MCF 10A (cell line): Measurements from ENCODE around the gene UBR1. TPM values are rescaled to one million over a fixed set of nuclear protein-coding genes. Genes with fewer than 3 reads are reported as not detected.
"Not testable (repeated sequence)": the region's sequence is repeated elsewhere in the genome, so short reads cannot be mapped to it uniquely, and the experiment has no call there.

ENCODE experiments used
- BruUV-seq: library from RNA; stranded (reverse); fragments of 400-500 nt; replicated peaks from 2 replicates; lab custom pipeline; 2021; lab: Mats Ljungman, UMichigan
- CTCF ChIA-PET: fragments of 300-600 bp; sonication (Branson Sonifier 250); formaldehyde crosslinking; extraction: SDS; loops from one replicate; lab custom pipeline; 2021; ENCODE audit warnings: antibody characterized with exemption, inconsistent platforms; lab: Yijun Ruan, JAX
- POLR2A ChIA-PET: fragments of 300-600, 350-650 bp; sonication (Branson Sonifier 250); formaldehyde crosslinking; extraction: SDS; loops from one replicate; lab custom pipeline; 2020; ENCODE audit warnings: antibody characterized with exemption, inconsistent platforms; lab: Yijun Ruan, JAX
- DNase-seq: peaks from one replicate; pipeline ENCODE4 v3.0.0-alpha.2; 2018; ENCODE audit not compliant: unreplicated experiment
- H3K27ac Mint-ChIP-seq: one replicate; pipeline ENCODE4 v1.8.0; 2022; ENCODE audit warnings: mild to moderate bottlenecking, low read depth, mixed read lengths; ENCODE audit not compliant: unreplicated experiment
- H3K27me3 Mint-ChIP-seq: one replicate; pipeline ENCODE4 v1.8.0; 2022; ENCODE audit warnings: mixed read lengths; ENCODE audit not compliant: insufficient read depth, unreplicated experiment
- H3K36me3 Mint-ChIP-seq: one replicate; pipeline ENCODE4 v1.8.0; 2022; ENCODE audit warnings: mild to moderate bottlenecking, moderate library complexity, mixed read lengths; ENCODE audit not compliant: insufficient read depth, unreplicated experiment
- H3K4me1 Mint-ChIP-seq: one replicate; pipeline ENCODE4 v1.8.0; 2022; ENCODE audit warnings: mixed read lengths; ENCODE audit not compliant: insufficient read depth, unreplicated experiment
- H3K4me3 Mint-ChIP-seq: one replicate; pipeline ENCODE4 v1.8.0; 2022; ENCODE audit warnings: mild to moderate bottlenecking, moderate library complexity, mixed read lengths; ENCODE audit not compliant: unreplicated experiment
- H3K9me3 Mint-ChIP-seq: one replicate; pipeline ENCODE4 v1.8.0; 2022; ENCODE audit warnings: mixed read lengths; ENCODE audit not compliant: unreplicated experiment
- CTCF ChIP-seq: fragments of 200-600 bp; IDR thresholded peaks from one replicate; pipeline ENCODE4 v1.8.0; 2022; ENCODE audit warnings: antibody characterized with exemption, mild to moderate bottlenecking; ENCODE audit not compliant: unreplicated experiment
- intact Hi-C: fragments of 100-400 bp; cut with micrococcal nuclease; formaldehyde crosslinking; loops from 2 replicates; pipeline ENCODE4 v1.14.1; 2022
- total RNA-seq: library from RNA; stranded (reverse); gene quantifications from 2 replicates; pipeline ENCODE4 v1.2.3, GENCODE V29; 2022

The UBR1 gene
- total RNA-seq, 1 experiment from 2014 or later = 25.6 TPM

GRCh38 chr15:42986693-42987342 lies 119.0 kb downstream of the UBR1 start:
- no TSS peak for BruUV-seq
- POLR2A ChIA-PET = interaction anchor here (0.9 to 1.0 kb wide), 2 partner anchors 12 to 26 kb away, joined by 3 read pairs; no protein-coding TSS in a partner anchor
- Mint-ChIP-seq H3K27me3 (no peaks in the 10 kb centered on the region), H3K36me3 (peaks cover 68% of the 10 kb centered on the region), H3K4me3 (no peak overlapping the region), H3K9me3 (no peaks in the 10 kb centered on the region), H3K27ac (no peak overlapping the region), H3K4me1 (no peaks in the 10 kb centered on the region)
- intact Hi-C loops = no loop called here
- no peak for DNase-seq
- no peak for TF ChIP-seq CTCF
- CTCF ChIA-PET = no interaction called here

- no peaks in the 10 kb centered on the region for H3K4me1 Mint-ChIP-seq
- no peak for DNase-seq
- no peaks in the 10 kb centered on the region for H3K9me3 Mint-ChIP-seq
- CTCF ChIA-PET = no interaction called here
- no peaks in the 10 kb centered on the region for H3K27me3 Mint-ChIP-seq
- H3K4me3 Mint-ChIP-seq = no peak overlapping the region
- no peak for TF ChIP-seq CTCF
- POLR2A ChIA-PET = interaction anchor here (0.6 kb wide), 1 partner anchor 23 kb away, joined by 3 read pairs; no protein-coding TSS in a partner anchor
- intact Hi-C loops = no loop called here
- no peak overlapping the region for H3K27ac Mint-ChIP-seq
- no TSS peak for BruUV-seq
- H3K36me3 Mint-ChIP-seq = peaks cover 75% of the 10 kb centered on the region
Observed at GRCh38 chr15:42984493-42985034, 121.3 kb downstream of the UBR1 start.

- CTCF ChIA-PET, H3K27me3 Mint-ChIP-seq: not testable (repeated sequence)
Observed at GRCh38 chr15:42979113-42979512, 126.7 kb downstream of the UBR1 start.

GRCh38 chr15:42974202-42974862 lies 131.5 kb downstream of the UBR1 start:
- POLR2A ChIA-PET = no interaction called here
- Mint-ChIP-seq H3K36me3 (peaks cover 87% of the 10 kb centered on the region), H3K4me1 (no peaks in the 10 kb centered on the region), H3K27ac (no peak overlapping the region), H3K9me3 (no peaks in the 10 kb centered on the region), H3K4me3 (no peak overlapping the region), H3K27me3 (no peaks in the 10 kb centered on the region)
- intact Hi-C loops = no loop called here
- TF ChIP-seq CTCF = no peak
- DNase-seq = no peak
- no TSS peak for BruUV-seq
- CTCF ChIA-PET = interaction anchor here (0.6 kb wide), 1 partner anchor 18 kb away, joined by 3 read pairs; no protein-coding TSS in a partner anchor

More at GRCh38 chr15:42979113-42979512, 126.7 kb downstream of the UBR1 start:
- POLR2A ChIA-PET = interaction anchor here (0.6 kb wide), 1 partner anchor 154 kb away, joined by 3 read pairs; no protein-coding TSS in a partner anchor
- peaks cover 82% of the 10 kb centered on the region for H3K36me3 Mint-ChIP-seq
- H3K27ac Mint-ChIP-seq, H3K9me3 Mint-ChIP-seq, H3K4me3 Mint-ChIP-seq, BruUV-seq, H3K4me1 Mint-ChIP-seq, intact Hi-C loops: not testable (repeated sequence)
- DNase-seq = peak; percentile 40
